ENCODE data around the gene KCNIP4.

DNA sequence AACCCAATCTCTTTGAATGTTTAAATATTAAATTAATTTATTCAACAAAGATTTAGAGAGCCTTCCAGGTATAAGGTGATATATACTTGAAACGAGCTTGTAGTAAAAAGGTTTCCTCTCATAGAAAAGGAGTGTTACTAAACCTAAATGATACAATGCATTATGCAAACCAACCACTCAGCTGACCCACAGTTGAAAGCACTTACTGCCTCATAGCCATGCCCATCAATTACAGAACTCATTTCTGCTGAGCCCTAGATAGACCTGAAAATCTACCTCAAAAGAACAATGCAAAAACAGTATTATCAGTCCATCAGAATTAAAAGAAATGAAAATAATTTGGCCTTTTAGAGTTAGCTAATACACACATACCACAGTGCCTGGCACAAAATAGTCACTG, 75.4 kb downstream of the KCNIP4 start:
- TF ChIP-seq, protein P1, sequence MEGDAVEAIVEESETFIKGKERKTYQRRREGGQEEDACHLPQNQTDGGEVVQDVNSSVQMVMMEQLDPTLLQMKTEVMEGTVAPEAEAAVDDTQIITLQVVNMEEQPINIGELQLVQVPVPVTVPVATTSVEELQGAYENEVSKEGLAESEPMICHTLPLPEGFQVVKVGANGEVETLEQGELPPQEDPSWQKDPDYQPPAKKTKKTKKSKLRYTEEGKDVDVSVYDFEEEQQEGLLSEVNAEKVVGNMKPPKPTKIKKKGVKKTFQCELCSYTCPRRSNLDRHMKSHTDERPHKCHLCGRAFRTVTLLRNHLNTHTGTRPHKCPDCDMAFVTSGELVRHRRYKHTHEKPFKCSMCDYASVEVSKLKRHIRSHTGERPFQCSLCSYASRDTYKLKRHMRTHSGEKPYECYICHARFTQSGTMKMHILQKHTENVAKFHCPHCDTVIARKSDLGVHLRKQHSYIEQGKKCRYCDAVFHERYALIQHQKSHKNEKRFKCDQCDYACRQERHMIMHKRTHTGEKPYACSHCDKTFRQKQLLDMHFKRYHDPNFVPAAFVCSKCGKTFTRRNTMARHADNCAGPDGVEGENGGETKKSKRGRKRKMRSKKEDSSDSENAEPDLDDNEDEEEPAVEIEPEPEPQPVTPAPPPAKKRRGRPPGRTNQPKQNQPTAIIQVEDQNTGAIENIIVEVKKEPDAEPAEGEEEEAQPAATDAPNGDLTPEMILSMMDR (IDR thresholded peaks at IDR 0.05): no peak
- TF ChIP-seq EZH2phosphoT487 (IDR thresholded peaks at IDR 0.05) (no peak), EZH2 (IDR thresholded peaks at IDR 0.05) (no peak)
